Left renal cortex interstitium (tissue), 4 donors: Measurements from ENCODE around the gene ADIPOR1. TPM values are rescaled to one million over a fixed set of nuclear protein-coding genes. Genes with fewer than 3 reads are reported as not detected.
"Not testable (repeated sequence)": the region's sequence is repeated elsewhere in the genome, so short reads cannot be mapped to it uniquely, and the experiment has no call there.

ENCODE experiments used
- DNase-seq, 4 donors: peaks; one replicate each; pipeline ENCODE4 v3.0.0-alpha.2; 2013; ENCODE audit warnings: low read depth in 4 of 4, low spot score in 2 of 4, missing footprints in 1 of 4
- polyA plus RNA-seq, 4 donors: library from polyadenylated mRNA; unstranded; fragments of 120-200 nt; gene quantifications; one replicate each; pipeline ENCODE4 v1.2.1, GENCODE V29; 2013; ENCODE audit not compliant: insufficient read length in 4 of 4

Gene ADIPOR1
- 10 to 100 TPM; 73.9 to 83.5 (median 78.4) TPM for polyA plus RNA-seq

- DNase-seq = peak in 3 of 4 donors; percentile 64 to 70 (median 68)
These were observed at the start of gene ADIPOR1 for GRCh38 chr1:202957733-202958543. Gene ADIPOR1 (minus strand): TSS chr1:202958312. CDS start chr1:202951070, 7,242 bp downstream.

GRCh38 chr1:203006948-203007871 lies 49.1 kb upstream of the ADIPOR1 start, which contains the start of gene TMEM183A:
Gene TMEM183A (plus strand): TSS chr1:203007374. CDS start chr1:203007466, 92 bp downstream.
- DNase-seq = peak; percentile 92 to 97 (median 94)

- not testable (repeated sequence) for DNase-seq
These were observed 47.5 kb upstream of the ADIPOR1 start for GRCh38 chr1:203005395-203006142.

GRCh38 chr1:203002951-203003350 lies 44.8 kb upstream of the ADIPOR1 start:
- no peak for DNase-seq

- no peak for DNase-seq
These were observed 43.9 kb upstream of the ADIPOR1 start for GRCh38 chr1:203001986-203002385.

- no peak for DNase-seq
These were observed 42.3 kb upstream of the ADIPOR1 start for GRCh38 chr1:203000217-203000944.

GRCh38 chr1:202998836-202999750 lies 41.0 kb upstream of the ADIPOR1 start:
- DNase-seq = peak in 2 of 4 donors; percentile 26 to 39

- no peak for DNase-seq
These were observed 36.6 kb upstream of the ADIPOR1 start for GRCh38 chr1:202994756-202995155.

- DNase-seq = no peak
These were observed 33.0 kb upstream of the ADIPOR1 start for GRCh38 chr1:202991112-202991511.

GRCh38 chr1:202989879-202990278 lies 31.8 kb upstream of the ADIPOR1 start:
- no peak for DNase-seq

GRCh38 chr1:202987922-202988583 lies 29.9 kb upstream of the ADIPOR1 start:
- DNase-seq = no peak

- no peak for DNase-seq
These were observed 29.1 kb upstream of the ADIPOR1 start for GRCh38 chr1:202987255-202987654.

GRCh38 chr1:202986120-202986519 lies 28.0 kb upstream of the ADIPOR1 start:
- not testable (repeated sequence) for DNase-seq

- DNase-seq = no peak
These were observed 24.8 kb upstream of the ADIPOR1 start for GRCh38 chr1:202982715-202983430.

- DNase-seq = no peak
These were observed 23.8 kb upstream of the ADIPOR1 start for GRCh38 chr1:202981939-202982338.

- DNase-seq = no peak
These were observed 21.3 kb upstream of the ADIPOR1 start for GRCh38 chr1:202979459-202979858.

GRCh38 chr1:202976633-202977032 lies 18.5 kb upstream of the ADIPOR1 start:
- DNase-seq = no peak
